Stimulated activated CD4-positive, alpha-beta T cell treated with anti-CD3 and anti-CD28 coated beads, Interleukin-15, amount 100 ng/mL, for 48 hours (primary cell): ENCODE data around the gene KIAA0753.

Source experiments
- DNase-seq, 2 donors: peaks; one replicate each; pipeline ENCODE4 v3.0.0-alpha.2; 2020; ENCODE audit warnings: low read depth in 2 of 2

Gene KIAA0753

GRCh38 chr17:6548578-6549330, 91.8 kb downstream of the KIAA0753 start:
- peak in 1 of 2 donors; percentile 8 for DNase-seq

- DNase-seq = no peak
These were observed 92.5 kb downstream of the KIAA0753 start for GRCh38 chr17:6548034-6548433.

GRCh38 chr17:6547336-6547735, 93.2 kb downstream of the KIAA0753 start:
- DNase-seq = no peak

- no peak for DNase-seq
These were observed 94.3 kb downstream of the KIAA0753 start for GRCh38 chr17:6546069-6546718.

GRCh38 chr17:6545291-6545690, 95.2 kb downstream of the KIAA0753 start:
- no peak for DNase-seq

GRCh38 chr17:6544011-6544370, 96.5 kb downstream of the KIAA0753 start:
- no peak for DNase-seq

GRCh38 chr17:6543079-6544010, 97.2 kb downstream of the KIAA0753 start:
- no peak for DNase-seq

- DNase-seq = no peak
These were observed 97.9 kb downstream of the KIAA0753 start for GRCh38 chr17:6542577-6542976.

GRCh38 chr17:6541886-6542285, 98.6 kb downstream of the KIAA0753 start:
- no peak for DNase-seq

- DNase-seq = no peak
These were observed 100.6 kb downstream of the KIAA0753 start for GRCh38 chr17:6539871-6540270.

GRCh38 chr17:6536566-6537065, 103.9 kb downstream of the KIAA0753 start:
- no peak for DNase-seq

GRCh38 chr17:6536053-6536452, 104.5 kb downstream of the KIAA0753 start:
- no peak for DNase-seq

GRCh38 chr17:6534846-6535514, 105.5 kb downstream of the KIAA0753 start:
- DNase-seq = no peak

- no peak for DNase-seq
These were observed 108.0 kb downstream of the KIAA0753 start for GRCh38 chr17:6532441-6532885.

GRCh38 chr17:6531575-6531974, 108.9 kb downstream of the KIAA0753 start:
- no peak for DNase-seq

GRCh38 chr17:6530324-6530920, 110.1 kb downstream of the KIAA0753 start:
- DNase-seq = no peak

GRCh38 chr17:6528557-6528956, 112.0 kb downstream of the KIAA0753 start:
- no peak for DNase-seq
